ENCODE measurements around the gene CLEC1B. TPM values are rescaled to one million over a fixed set of nuclear protein-coding genes. Genes with fewer than 3 reads are reported as not detected.

Gene CLEC1B
- total and polyA plus RNA-seq, 9 of the 15 experiments (the other 6 are each of a cell fraction or from before 2014, with no cell fraction given): not detected

DNA sequence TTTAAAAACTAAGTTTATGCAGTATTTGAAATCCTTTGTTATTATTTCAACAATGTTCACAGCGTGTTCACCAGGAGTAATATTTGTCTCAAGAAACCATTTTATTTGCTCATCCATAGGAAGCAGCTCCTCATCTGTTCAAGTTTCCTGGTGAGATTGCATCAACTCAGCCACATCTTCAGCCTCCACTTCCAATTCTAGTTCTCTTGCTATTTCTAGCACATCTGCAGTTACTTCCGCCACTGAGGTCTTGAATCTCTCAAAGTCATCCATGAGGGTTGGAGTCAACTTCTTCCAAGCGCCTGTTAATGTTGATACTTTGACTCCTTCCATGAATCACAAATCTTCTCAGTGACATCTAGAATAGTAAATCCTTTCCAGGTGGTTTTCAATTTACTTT is 49.6 kb upstream of the CLEC1B start:
- no peaks in the 10 kb centered on the region for H3K4me1 ChIP-seq (replicated peaks in 1 of 2; ENCODE audit: control insufficient read depth in 2 of 2, insufficient read depth in 2 of 2, low read length in 2 of 2)
- H2AFZ ChIP-seq (ENCODE audit: low read depth, low read length): no peak overlapping the region
- no TSS peak for BruUV-seq (replicated peaks)
- no peak overlapping the region for H3K4me3 ChIP-seq
- in situ Hi-C loops (cut with MboI) (no loop called here), intact Hi-C loops (cut with micrococcal nuclease) (no loop called here)
- H3K9ac ChIP-seq (ENCODE audit: insufficient read depth in 1 of 2, low read depth in 2 of 2, low read length in 2 of 2): no peak overlapping the region
- H3K79me2 ChIP-seq (ENCODE audit: control insufficient read depth, insufficient read depth, low read length): no peaks in the 10 kb centered on the region
- no peak for DNase-seq (ENCODE audit: extremely low read depth in 1 of 4, low spot score in 3 of 4)
- no peak overlapping the region for H3K4me2 ChIP-seq (ENCODE audit: insufficient read depth, low read length)
- H4K20me1 ChIP-seq (replicated peaks; ENCODE audit: control insufficient read depth, insufficient read depth, low read length): no peaks in the 10 kb centered on the region
- no peaks in the 10 kb centered on the region for H3K9me1 ChIP-seq (ENCODE audit: control insufficient read depth, insufficient read depth, low read length)
- TF ChIP-seq TEAD2 (tag; IDR thresholded peaks at IDR 0.05): no peak
- TF ChIP-seq LEF1 (IDR thresholded peaks at IDR 0.05): no peak
- TF ChIP-seq PTRF (tag; IDR thresholded peaks at IDR 0.05): no peak
- H3K9me3 ChIP-seq (replicated peaks; ENCODE audit: control insufficient read depth, insufficient read depth, low read depth, low read length): no peaks in the 10 kb centered on the region
- 7% methylated on average over 3 of the region's 3 CpGs for WGBS (ENCODE audit: insufficient coverage, low coverage, missing lambda C conversion rate)
- FAIRE-seq: no peak
- ATAC-seq: no peak
- POLR2A ChIA-PET: no interaction called here
- H3K27ac ChIP-seq (ENCODE audit: extremely low read depth, low read depth, low read length): no peak overlapping the region
- CTCF ChIA-PET (ENCODE audit: low intra/inter-chr PET ratio): no interaction called here
- no peaks in the 10 kb centered on the region for H3K27me3 ChIP-seq (ENCODE audit: control insufficient read depth in 2 of 2, insufficient read depth in 2 of 2, low read length in 2 of 2)
- H3K36me3 ChIP-seq (ENCODE audit: control insufficient read depth, insufficient read depth, low read length): no peaks in the 10 kb centered on the region

DNA sequence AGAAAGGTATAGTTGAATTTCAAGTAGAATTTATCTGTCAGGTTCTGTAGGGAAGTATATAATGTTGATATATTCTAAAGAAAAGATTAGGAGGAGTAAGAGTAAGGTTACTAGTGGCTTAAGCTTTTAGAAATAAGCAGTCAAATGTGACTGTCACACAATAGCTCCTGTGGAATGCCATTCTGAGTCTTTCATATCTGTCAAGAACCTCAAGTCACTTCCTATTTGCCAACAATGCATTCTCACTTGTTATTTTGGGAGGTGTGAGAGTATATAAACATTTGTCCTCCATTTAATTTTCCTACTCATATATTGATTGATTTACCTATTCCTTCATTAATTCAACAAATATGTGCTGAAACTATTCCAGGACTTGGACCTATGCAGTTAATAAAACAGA is 43.2 kb upstream of the CLEC1B start:
- BruUV-seq (replicated peaks): no TSS peak
- no peak for FAIRE-seq
- H3K4me1 ChIP-seq (replicated peaks in 1 of 2; ENCODE audit: control insufficient read depth in 2 of 2, insufficient read depth in 2 of 2, low read length in 2 of 2): no peaks in the 10 kb centered on the region
- H3K4me3 ChIP-seq: no peak overlapping the region
- no peaks in the 10 kb centered on the region for H3K36me3 ChIP-seq (ENCODE audit: control insufficient read depth, insufficient read depth, low read length)
- intact Hi-C loops (cut with micrococcal nuclease): no loop called here
- no peaks in the 10 kb centered on the region for H3K9me3 ChIP-seq (replicated peaks; ENCODE audit: control insufficient read depth, insufficient read depth, low read depth, low read length)
- H2AFZ ChIP-seq (ENCODE audit: low read depth, low read length): no peak overlapping the region
- no peaks in the 10 kb centered on the region for H3K79me2 ChIP-seq (ENCODE audit: control insufficient read depth, insufficient read depth, low read length)
- H3K9me1 ChIP-seq (ENCODE audit: control insufficient read depth, insufficient read depth, low read length): no peaks in the 10 kb centered on the region
- no peak for ATAC-seq
- POLR2A ChIA-PET: interaction anchor here (0.6 kb wide), 1 partner anchor 81 kb away, joined by 3 read pairs; no protein-coding TSS in a partner anchor
- H3K27ac ChIP-seq (ENCODE audit: extremely low read depth, low read depth, low read length): no peak overlapping the region
- DNase-seq (ENCODE audit: extremely low read depth in 1 of 4, low spot score in 3 of 4): no peak
- no peak overlapping the region for H3K9ac ChIP-seq (ENCODE audit: insufficient read depth in 1 of 2, low read depth in 2 of 2, low read length in 2 of 2)
- in situ Hi-C loops (cut with MboI): no loop called here
- H3K27me3 ChIP-seq (ENCODE audit: control insufficient read depth in 2 of 2, insufficient read depth in 2 of 2, low read length in 2 of 2): peaks cover 0 to 5% of the 10 kb centered on the region in 2 experiments; a peak in 1 of 5 replicates
- no peaks in the 10 kb centered on the region for H4K20me1 ChIP-seq (replicated peaks; ENCODE audit: control insufficient read depth, insufficient read depth, low read length)
- H3K4me2 ChIP-seq (ENCODE audit: insufficient read depth, low read length): no peak overlapping the region
- CTCF ChIA-PET (ENCODE audit: low intra/inter-chr PET ratio): no interaction called here
- TF ChIP-seq, protein P1, sequence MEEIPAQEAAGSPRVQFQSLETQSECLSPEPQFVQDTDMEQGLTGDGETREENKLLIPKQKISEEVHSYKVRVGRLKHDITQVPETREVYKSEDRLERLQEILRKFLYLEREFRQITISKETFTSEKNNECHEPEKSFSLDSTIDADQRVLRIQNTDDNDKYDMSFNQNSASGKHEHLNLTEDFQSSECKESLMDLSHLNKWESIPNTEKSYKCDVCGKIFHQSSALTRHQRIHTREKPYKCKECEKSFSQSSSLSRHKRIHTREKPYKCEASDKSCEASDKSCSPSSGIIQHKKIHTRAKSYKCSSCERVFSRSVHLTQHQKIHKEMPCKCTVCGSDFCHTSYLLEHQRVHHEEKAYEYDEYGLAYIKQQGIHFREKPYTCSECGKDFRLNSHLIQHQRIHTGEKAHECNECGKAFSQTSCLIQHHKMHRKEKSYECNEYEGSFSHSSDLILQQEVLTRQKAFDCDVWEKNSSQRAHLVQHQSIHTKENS (CRISPR knock-in tag; IDR thresholded peaks at IDR 0.05): no peak
- no peak for TF ChIP-seq NEUROD1 (IDR thresholded peaks at IDR 0.05; ENCODE audit: borderline replicate concordance, low read depth, low read length, partially characterized antibody)
- TF ChIP-seq NR3C1 (CRISPR knock-in tag; IDR thresholded peaks at IDR 0.05): no peak
- TF ChIP-seq, protein P2, sequence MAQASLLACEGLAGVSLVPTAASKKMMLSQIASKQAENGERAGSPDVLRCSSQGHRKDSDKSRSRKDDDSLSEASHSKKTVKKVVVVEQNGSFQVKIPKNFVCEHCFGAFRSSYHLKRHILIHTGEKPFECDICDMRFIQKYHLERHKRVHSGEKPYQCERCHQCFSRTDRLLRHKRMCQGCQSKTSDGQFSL (CRISPR knock-in tag; IDR thresholded peaks at IDR 0.05): no peak
- TF ChIP-seq, protein P2 (tag; IDR thresholded peaks at IDR 0.05): no peak
- TF ChIP-seq, protein P3, sequence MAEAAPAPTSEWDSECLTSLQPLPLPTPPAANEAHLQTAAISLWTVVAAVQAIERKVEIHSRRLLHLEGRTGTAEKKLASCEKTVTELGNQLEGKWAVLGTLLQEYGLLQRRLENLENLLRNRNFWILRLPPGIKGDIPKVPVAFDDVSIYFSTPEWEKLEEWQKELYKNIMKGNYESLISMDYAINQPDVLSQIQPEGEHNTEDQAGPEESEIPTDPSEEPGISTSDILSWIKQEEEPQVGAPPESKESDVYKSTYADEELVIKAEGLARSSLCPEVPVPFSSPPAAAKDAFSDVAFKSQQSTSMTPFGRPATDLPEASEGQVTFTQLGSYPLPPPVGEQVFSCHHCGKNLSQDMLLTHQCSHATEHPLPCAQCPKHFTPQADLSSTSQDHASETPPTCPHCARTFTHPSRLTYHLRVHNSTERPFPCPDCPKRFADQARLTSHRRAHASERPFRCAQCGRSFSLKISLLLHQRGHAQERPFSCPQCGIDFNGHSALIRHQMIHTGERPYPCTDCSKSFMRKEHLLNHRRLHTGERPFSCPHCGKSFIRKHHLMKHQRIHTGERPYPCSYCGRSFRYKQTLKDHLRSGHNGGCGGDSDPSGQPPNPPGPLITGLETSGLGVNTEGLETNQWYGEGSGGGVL (CRISPR knock-in tag; IDR thresholded peaks at IDR 0.05): no peak
- TF ChIP-seq, protein P4, sequence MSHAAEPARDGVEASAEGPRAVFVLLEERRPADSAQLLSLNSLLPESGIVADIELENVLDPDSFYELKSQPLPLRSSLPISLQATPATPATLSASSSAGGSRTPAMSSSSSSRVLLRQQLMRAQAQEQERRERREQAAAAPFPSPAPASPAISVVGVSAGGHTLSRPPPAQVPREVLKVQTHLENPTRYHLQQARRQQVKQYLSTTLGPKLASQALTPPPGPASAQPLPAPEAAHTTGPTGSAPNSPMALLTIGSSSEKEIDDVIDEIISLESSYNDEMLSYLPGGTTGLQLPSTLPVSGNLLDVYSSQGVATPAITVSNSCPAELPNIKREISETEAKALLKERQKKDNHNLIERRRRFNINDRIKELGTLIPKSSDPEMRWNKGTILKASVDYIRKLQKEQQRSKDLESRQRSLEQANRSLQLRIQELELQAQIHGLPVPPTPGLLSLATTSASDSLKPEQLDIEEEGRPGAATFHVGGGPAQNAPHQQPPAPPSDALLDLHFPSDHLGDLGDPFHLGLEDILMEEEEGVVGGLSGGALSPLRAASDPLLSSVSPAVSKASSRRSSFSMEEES (CRISPR knock-in tag; IDR thresholded peaks at IDR 0.05): no peak
- TF ChIP-seq ATF7 (IDR thresholded peaks at IDR 0.05): no peak
- TF ChIP-seq NFATC3 (IDR thresholded peaks at IDR 0.05): no peak
